Activated T-cell treated with anti-CD3 and anti-CD28 coated beads, Interleukin-2, amount 50 U/mL, for 4 hours (primary cell): ENCODE data around the gene CDHR3. TPM values are rescaled to one million over a fixed set of nuclear protein-coding genes. Genes with fewer than 3 reads are reported as not detected.

Experiments used
- ATAC-seq, 2 donors: fragments of 200-7000 bp; cut with Tn5 transposase; one replicate each; pipeline ENCODE4 v1.10.0; 2021
- DNase-seq: peaks from one replicate; pipeline ENCODE4 v3.0.0-alpha.2; 2020
- H3K27me3 Mint-ChIP-seq: one replicate; pipeline ENCODE4 v1.8.0; 2021; ENCODE audit warnings: low read depth, mixed read lengths
- H3K36me3 Mint-ChIP-seq: one replicate; pipeline ENCODE4 v1.8.0; 2022; ENCODE audit warnings: mixed read lengths; ENCODE audit not compliant: insufficient read depth
- H3K4me1 Mint-ChIP-seq: one replicate; pipeline ENCODE4 v1.8.0; 2021; ENCODE audit warnings: low read depth, mixed read lengths
- H3K4me3 Mint-ChIP-seq: one replicate; pipeline ENCODE4 v1.8.0; 2021; ENCODE audit warnings: mild to moderate bottlenecking, moderate library complexity, mixed read lengths
- H3K9me3 Mint-ChIP-seq: one replicate; pipeline ENCODE4 v1.8.0; 2021; ENCODE audit warnings: mixed read lengths
- total RNA-seq, 3 donors: library from RNA; stranded (reverse); gene quantifications; one replicate each; pipeline ENCODE4 v1.2.1, GENCODE V29; 2021

The CDHR3 gene, protein sequence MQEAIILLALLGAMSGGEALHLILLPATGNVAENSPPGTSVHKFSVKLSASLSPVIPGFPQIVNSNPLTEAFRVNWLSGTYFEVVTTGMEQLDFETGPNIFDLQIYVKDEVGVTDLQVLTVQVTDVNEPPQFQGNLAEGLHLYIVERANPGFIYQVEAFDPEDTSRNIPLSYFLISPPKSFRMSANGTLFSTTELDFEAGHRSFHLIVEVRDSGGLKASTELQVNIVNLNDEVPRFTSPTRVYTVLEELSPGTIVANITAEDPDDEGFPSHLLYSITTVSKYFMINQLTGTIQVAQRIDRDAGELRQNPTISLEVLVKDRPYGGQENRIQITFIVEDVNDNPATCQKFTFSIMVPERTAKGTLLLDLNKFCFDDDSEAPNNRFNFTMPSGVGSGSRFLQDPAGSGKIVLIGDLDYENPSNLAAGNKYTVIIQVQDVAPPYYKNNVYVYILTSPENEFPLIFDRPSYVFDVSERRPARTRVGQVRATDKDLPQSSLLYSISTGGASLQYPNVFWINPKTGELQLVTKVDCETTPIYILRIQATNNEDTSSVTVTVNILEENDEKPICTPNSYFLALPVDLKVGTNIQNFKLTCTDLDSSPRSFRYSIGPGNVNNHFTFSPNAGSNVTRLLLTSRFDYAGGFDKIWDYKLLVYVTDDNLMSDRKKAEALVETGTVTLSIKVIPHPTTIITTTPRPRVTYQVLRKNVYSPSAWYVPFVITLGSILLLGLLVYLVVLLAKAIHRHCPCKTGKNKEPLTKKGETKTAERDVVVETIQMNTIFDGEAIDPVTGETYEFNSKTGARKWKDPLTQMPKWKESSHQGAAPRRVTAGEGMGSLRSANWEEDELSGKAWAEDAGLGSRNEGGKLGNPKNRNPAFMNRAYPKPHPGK
- under 1 TPM; 0.56 to 0.66 (median 0.63) TPM for total RNA-seq

DNA sequence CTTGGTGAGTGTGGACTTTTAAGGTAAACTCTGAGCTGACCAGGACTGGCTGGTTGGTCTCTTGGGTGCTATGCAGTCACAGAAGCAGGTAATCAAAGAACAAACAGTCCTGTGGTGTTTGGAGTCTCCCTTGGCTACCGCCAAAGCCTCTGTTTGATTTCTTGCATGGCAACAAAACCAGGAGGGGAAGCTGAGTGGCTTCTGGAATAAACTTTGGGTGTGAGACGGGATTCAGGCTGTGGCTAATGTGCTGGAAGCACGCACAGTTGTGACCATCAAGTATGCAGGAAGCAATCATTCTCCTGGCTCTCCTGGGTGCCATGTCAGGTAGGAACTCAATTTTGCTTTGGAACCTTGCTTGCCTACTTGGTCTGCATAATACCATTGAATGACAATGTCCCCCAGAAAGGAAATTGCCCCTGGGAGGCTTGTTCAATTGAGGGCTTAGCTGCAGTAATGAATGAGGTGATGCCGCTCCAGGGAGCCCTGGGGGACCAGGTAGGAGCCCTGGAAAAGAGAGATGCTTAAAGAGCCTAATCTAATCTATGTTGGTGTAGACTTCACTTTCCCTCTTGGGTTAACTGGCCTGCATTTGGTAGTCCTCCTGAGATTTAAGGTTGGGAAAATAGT is at the start of gene CDHR3:
Gene CDHR3 (plus strand): TSS at position 227 of the 630 bp plus-strand sequence. CDS start 55 bp downstream, at position 282.
- H3K9me3 Mint-ChIP-seq = no peaks in the 10 kb centered on the region
- DNase-seq (no peak), ATAC-seq (no peak)
- peaks cover 2% of the 10 kb centered on the region for H3K27me3 Mint-ChIP-seq
- H3K4me3 Mint-ChIP-seq = no peak within 1 kb of the TSS
- H3K36me3 Mint-ChIP-seq = no peaks in the 10 kb centered on the region
- no peaks in the 10 kb centered on the region for H3K4me1 Mint-ChIP-seq

DNA sequence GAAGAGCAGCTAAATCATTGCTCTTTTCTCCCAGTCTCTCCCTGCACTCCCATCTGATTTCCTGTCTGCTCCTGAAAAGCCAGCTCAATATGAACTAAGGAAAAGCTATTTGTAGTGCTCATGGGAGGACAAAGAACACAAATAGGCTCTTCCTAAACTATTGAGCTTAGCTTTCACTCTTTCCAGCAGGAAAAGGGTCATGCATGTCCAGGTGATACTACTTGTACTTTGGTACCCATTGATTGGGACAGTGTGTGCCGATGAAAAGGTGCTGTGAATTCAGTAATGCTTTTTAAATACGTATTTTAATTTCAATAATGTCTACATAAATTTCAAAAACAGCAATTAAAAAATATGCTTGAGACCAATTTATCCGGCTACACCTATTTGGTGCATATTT is 49.1 kb upstream of the CDHR3 start:
- no peak overlapping the region for H3K4me3 Mint-ChIP-seq
- DNase-seq (no peak), ATAC-seq (no peak)
- peaks cover 34% of the 10 kb centered on the region for H3K36me3 Mint-ChIP-seq
- H3K9me3 Mint-ChIP-seq = no peaks in the 10 kb centered on the region
- no peaks in the 10 kb centered on the region for H3K27me3 Mint-ChIP-seq
- H3K4me1 Mint-ChIP-seq = peaks cover 3% of the 10 kb centered on the region

DNA sequence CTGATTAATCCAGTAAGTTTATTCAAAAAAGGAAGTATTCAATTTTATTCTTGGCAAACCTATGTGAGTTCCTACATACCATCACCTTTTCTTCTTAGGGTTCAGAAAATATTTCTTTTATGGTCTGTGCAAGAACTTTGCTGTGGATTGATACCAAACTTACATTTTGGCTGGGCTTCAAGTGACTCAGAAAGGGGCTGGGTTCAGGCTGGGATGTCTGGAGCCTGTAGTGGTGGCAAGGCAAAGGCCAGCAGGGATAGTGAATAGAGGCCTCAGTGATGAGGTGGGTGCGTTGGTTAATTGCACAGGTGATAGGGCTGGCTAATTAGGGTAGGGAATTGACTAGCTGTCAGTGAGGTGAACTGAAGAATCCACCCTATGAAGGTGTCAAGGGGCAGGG is 46.5 kb upstream of the CDHR3 start:
- DNase-seq = no peak
- no peak for ATAC-seq
- H3K36me3 Mint-ChIP-seq = peaks cover 32% of the 10 kb centered on the region
- no peaks in the 10 kb centered on the region for H3K27me3 Mint-ChIP-seq
- no peaks in the 10 kb centered on the region for H3K9me3 Mint-ChIP-seq
- no peak overlapping the region for H3K4me3 Mint-ChIP-seq
- H3K4me1 Mint-ChIP-seq = no peaks in the 10 kb centered on the region

DNA sequence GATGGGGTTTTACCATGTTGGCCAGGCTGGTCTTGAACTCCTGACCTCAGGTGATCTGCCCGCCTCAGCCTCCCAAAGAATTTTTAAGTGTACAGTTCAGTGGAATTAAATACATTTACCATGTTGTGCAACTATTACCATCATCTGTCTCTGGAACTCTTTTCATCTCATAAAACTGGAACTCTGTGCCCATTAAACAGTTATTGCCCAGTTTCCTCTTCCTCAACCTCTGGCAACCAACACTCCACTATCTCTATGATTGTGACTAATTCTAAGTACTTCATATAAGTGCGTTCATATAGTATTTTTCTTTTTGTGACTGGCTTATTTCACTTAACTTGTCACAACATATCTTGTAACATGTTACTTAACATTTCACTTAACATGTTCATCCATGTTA is 45.4 kb upstream of the CDHR3 start:
- H3K27me3 Mint-ChIP-seq = no peaks in the 10 kb centered on the region
- H3K9me3 Mint-ChIP-seq = no peaks in the 10 kb centered on the region
- peaks cover 26% of the 10 kb centered on the region for H3K36me3 Mint-ChIP-seq
- ATAC-seq (no peak), DNase-seq (no peak)
- no peaks in the 10 kb centered on the region for H3K4me1 Mint-ChIP-seq
- no peak overlapping the region for H3K4me3 Mint-ChIP-seq

DNA sequence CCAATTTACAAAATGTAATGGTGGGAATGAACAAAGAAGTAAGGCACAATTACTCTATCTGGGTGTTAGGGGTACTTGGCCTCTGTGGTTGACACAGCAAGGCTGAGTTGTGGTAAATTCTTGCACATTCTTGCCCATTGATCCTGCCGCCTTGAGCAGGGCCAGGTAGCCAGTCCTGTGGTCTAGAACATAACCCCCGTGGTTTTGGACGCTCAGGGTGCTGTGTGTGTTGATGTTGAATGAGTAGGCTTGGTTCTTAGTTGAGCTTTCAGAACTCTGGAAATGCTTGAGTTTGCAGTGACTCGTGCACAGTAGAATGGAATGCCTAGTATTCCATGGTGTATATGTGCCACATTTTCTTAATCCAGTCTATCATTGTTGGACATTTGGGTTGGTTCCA is 42.3 kb upstream of the CDHR3 start:
- peaks cover 24% of the 10 kb centered on the region for H3K36me3 Mint-ChIP-seq

DNA sequence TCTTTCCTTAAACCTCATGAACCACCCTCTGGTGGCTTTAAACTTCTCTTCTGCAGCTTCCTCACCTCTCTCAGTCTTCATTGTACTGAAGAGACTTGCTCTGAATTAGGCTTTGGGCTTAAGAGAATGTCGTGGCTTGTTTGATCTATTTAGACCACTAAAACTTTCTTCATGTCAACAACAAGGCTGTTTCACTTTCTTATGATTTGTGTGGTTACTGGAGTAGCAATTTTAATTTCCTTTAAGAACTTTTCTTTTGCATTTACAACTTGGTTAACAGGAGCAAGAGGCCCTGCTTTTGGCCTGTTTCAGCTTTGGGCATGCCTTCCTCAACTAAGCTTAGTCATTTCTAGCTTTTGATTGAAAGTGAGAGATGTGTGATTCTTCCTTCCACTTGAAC is 38.1 kb upstream of the CDHR3 start:
- Mint-ChIP-seq H3K36me3 (peaks cover 4% of the 10 kb centered on the region), H3K9me3 (peaks cover 3% of the 10 kb centered on the region), H3K27me3 (no peaks in the 10 kb centered on the region), H3K4me1 (peaks cover 32% of the 10 kb centered on the region), H3K4me3 (no peak overlapping the region)
- peak; percentile 90 to 95 for ATAC-seq
- no peak for DNase-seq

More for the DNA sequence above, 42.3 kb upstream of the CDHR3 start:
- H3K4me3 Mint-ChIP-seq = no peak overlapping the region
- DNase-seq = no peak
- no peak for ATAC-seq
- peaks cover 3% of the 10 kb centered on the region for H3K9me3 Mint-ChIP-seq
- peaks cover 24% of the 10 kb centered on the region for H3K4me1 Mint-ChIP-seq
- no peaks in the 10 kb centered on the region for H3K27me3 Mint-ChIP-seq

DNA sequence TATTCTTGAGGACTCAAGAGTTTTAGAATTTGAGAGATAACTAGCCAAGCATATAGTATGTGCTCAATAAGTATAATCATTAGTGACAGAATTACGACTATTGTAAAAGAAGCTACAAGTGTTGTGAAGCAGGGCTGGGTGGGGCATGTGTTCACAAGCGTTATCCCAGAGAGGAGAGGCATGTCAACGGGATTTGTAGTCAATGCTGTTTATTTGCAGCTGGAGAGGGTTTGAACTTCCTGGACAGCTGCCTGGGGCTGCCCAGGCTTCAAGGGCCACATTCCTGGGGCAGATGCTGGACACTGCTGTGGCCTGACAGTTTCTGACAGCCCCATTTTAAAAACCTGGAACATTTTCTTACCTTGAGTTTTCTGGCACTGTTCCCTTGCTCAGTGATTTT is 36.9 kb upstream of the CDHR3 start:
- H3K9me3 Mint-ChIP-seq = peaks cover 3% of the 10 kb centered on the region
- no peaks in the 10 kb centered on the region for H3K27me3 Mint-ChIP-seq
- peaks cover 2% of the 10 kb centered on the region for H3K36me3 Mint-ChIP-seq
- no peak overlapping the region for H3K4me3 Mint-ChIP-seq
- DNase-seq = no peak
- H3K4me1 Mint-ChIP-seq = peaks cover 32% of the 10 kb centered on the region
- ATAC-seq = no peak

DNA sequence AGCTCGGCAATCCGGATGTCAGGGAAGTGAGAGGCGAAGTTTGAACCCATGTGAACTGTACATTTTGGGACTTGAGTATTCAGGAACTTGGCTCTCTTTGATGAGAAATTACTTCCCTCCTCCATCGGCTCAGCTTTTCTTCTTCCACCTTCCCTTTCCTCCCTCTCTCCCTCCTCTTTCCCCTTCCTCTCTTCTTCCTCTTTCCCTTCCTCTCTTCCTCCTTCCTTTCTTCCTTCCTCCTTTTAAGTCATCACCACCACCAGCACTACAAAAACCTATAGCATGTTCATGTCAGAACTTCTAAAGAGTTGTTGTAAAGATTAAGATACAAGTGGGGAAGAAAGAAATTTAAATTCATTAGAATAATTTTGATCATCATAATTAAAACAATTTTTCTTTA is 31.9 kb upstream of the CDHR3 start:
- no peak for DNase-seq
- Mint-ChIP-seq H3K4me3 (no peak overlapping the region), H3K36me3 (peaks cover 3% of the 10 kb centered on the region), H3K9me3 (no peaks in the 10 kb centered on the region), H3K4me1 (peaks cover 10% of the 10 kb centered on the region), H3K27me3 (no peaks in the 10 kb centered on the region)
- ATAC-seq = no peak

DNA sequence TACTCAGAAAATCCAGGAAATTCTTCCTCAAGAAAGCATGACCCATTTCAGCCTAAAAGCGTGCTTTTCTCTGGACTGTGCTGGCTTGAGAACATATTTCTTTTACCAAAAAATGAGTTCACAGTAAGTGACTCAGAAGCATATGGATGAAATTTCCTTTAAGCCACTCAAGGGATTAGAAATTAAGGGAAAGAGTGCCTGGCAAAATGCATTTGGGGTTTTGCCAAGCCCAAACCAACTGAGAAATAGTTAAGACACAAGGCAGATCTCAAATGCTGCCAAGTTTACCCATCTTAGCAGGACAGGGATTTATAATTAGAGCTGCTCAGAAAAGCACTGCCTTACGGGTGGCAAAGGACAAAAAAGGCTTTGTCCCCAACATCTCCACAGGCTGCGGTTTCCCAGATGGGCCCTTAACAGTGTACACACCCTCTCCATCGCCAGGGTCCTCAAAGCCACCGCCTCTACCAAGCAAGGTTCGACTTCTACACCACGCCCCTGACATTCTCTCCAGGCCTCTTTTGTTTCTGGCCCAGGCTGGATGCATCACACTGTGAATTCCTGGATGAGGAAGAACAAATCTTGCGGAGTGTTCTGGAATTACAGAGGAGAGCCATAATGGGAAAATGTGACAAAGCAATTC is 30.1 kb upstream of the CDHR3 start:
- peaks cover 6% of the 10 kb centered on the region for H3K4me1 Mint-ChIP-seq
- peaks cover 3% of the 10 kb centered on the region for H3K36me3 Mint-ChIP-seq
- no peaks in the 10 kb centered on the region for H3K27me3 Mint-ChIP-seq
- H3K4me3 Mint-ChIP-seq = no peak overlapping the region
- ATAC-seq (no peak), DNase-seq (no peak)
- no peaks in the 10 kb centered on the region for H3K9me3 Mint-ChIP-seq

DNA sequence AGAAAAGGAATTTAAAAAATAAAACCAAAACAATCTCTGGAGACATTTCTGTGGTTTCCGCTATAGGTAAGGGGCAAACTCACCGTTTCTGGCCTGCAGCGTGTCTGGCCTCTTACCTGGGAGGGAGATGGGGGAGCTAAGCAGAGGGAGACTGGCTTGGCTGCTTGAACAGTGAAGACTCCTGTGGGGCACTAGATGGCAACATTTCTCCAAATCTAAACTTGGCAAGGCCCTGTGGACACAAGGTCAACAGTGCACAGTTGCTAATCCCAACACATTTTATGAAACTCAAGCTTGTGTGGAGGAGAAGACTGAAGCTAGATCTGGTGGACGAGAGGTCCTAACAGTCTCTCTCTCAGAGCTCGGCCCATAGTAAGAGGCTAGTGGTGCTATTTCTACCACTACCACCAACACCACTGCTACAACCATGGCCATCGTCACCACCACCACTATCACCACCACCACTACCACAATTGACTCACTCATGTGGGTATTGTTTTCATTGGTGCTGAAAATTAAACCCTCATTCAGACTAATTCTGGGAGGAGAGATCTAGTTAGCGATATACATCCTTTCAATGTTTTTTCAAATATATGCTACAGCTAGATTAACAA is 28.4 kb upstream of the CDHR3 start:
- H3K27me3 Mint-ChIP-seq = no peaks in the 10 kb centered on the region
- no peak for DNase-seq

DNA sequence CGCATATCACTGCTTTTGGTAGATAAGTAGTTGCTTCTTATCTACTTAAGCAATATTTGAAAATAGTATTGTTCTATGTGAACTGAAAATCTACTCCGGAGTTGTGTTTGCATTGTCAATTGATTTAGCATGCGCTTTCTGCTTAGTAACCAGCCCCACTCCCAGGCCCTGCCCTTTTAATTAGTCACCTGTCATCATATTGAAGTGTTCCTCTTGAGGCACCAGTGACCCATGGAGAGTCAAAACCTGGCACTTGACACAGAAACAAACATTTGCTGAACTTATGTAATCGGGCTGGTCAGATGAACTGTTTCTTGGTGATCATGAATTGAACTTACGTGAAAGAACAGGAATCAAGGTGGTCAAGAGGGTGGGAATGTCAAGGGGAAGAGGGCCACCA is 27.8 kb upstream of the CDHR3 start:
- H3K4me1 Mint-ChIP-seq = peaks cover 6% of the 10 kb centered on the region

More for the DNA sequence above, 28.4 kb upstream of the CDHR3 start:
- no peak for ATAC-seq
- peaks cover 1% of the 10 kb centered on the region for H3K36me3 Mint-ChIP-seq
- H3K9me3 Mint-ChIP-seq = no peaks in the 10 kb centered on the region
- H3K4me3 Mint-ChIP-seq = no peak overlapping the region
- peaks cover 6% of the 10 kb centered on the region for H3K4me1 Mint-ChIP-seq

DNA sequence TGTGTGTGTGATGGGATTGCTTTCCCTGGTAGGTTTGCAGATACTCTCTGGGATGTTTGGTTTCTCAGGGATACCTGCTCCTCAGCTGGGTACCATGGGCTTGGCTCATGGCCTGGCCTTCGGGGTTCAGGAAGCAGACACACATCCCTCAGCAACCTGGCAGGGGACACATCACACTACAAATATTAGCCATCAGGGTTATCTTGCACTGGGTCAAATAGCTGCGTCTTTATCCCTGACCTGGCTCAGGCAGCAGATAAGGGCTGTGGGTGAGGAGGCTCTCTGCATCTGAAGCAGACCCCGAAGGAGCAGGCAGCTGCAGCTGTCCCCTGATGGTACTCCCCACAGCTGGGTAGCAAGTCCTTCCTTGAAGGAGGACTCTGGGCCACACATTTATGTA is 25.7 kb upstream of the CDHR3 start:
- H3K4me1 Mint-ChIP-seq = peaks cover under 1% of the 10 kb centered on the region
- H3K36me3 Mint-ChIP-seq = no peaks in the 10 kb centered on the region
- ATAC-seq (no peak), DNase-seq (no peak)
- no peaks in the 10 kb centered on the region for H3K27me3 Mint-ChIP-seq
- H3K9me3 Mint-ChIP-seq = no peaks in the 10 kb centered on the region
- H3K4me3 Mint-ChIP-seq = no peak overlapping the region

More for the DNA sequence above, 27.8 kb upstream of the CDHR3 start:
- Mint-ChIP-seq H3K9me3 (no peaks in the 10 kb centered on the region), H3K4me3 (no peak overlapping the region), H3K27me3 (no peaks in the 10 kb centered on the region), H3K36me3 (peaks cover 1% of the 10 kb centered on the region)
- DNase-seq (no peak), ATAC-seq (no peak)

DNA sequence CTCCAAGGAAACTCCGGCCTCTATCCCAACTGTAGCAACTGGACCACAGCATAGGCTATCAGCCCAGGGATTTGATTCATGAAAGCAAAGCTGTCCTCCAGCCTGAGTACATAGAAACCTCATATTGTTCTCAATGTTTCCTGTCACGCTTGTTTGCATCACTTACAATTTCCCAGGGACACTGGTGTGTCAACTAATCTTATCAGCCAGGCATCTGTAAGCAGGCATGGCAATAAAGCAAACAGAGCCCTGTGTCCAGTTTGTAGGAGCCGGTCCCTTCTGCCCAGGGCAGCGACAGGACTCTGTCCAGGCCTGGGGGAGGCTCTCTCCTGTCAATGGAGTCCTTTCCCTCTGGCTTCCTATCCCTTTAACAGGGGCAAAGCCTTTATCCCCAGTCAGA is 23.0 kb upstream of the CDHR3 start:
- H3K36me3 Mint-ChIP-seq = no peaks in the 10 kb centered on the region
- DNase-seq (no peak), ATAC-seq (no peak)
- no peaks in the 10 kb centered on the region for H3K9me3 Mint-ChIP-seq
- no peak overlapping the region for H3K4me3 Mint-ChIP-seq
- no peaks in the 10 kb centered on the region for H3K4me1 Mint-ChIP-seq
- H3K27me3 Mint-ChIP-seq = no peaks in the 10 kb centered on the region

DNA sequence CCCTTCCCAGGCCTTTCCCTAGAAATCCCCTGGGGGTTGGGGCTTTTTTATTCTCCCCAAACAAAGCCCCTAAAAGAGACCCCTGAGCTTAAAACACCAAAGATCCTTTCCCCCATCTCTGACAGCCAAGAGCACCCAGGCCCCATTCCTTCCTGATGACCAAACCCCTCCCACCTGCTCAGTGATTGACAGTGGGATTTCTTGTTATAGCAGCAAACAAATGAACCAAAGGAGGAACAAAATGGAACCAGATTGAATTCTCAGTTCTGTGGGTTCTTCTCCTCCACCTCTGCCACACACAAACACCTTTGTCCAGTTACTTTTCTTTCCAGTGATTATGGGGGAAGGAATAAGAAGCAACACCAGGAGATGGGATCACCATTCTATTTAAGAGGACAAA is 21.5 kb upstream of the CDHR3 start:
- Mint-ChIP-seq H3K27me3 (no peaks in the 10 kb centered on the region), H3K4me1 (no peaks in the 10 kb centered on the region), H3K36me3 (no peaks in the 10 kb centered on the region), H3K4me3 (no peak overlapping the region), H3K9me3 (no peaks in the 10 kb centered on the region)
- no peak for ATAC-seq
- DNase-seq = no peak
